Omental fat pad (tissue), 4 donors: ENCODE measurements around the gene BCDIN3D. TPM values are rescaled to one million over a fixed set of nuclear protein-coding genes. Genes with fewer than 3 reads are reported as not detected.

ENCODE experiments used
- ATAC-seq: fragments of 150-250 bp; one replicate; pipeline ENCODE4 v1.9.1; 2016; ENCODE audit warnings: mild to moderate bottlenecking, moderate library complexity; ENCODE audit not compliant: low FRiP score
- DNase-seq: peaks from one replicate; pipeline ENCODE4 v3.0.0-alpha.2; 2019; ENCODE audit warnings: low spot score
- total RNA-seq, 4 donors: library from RNA; depleted of rRNA; stranded (reverse); fragments of >200 nt; gene quantifications; one replicate each; pipeline ENCODE4 v1.1.0, GENCODE V29; 2016
- TF ChIP-seq, protein P1 (sequence below), 3 donors: fragments of 450-650 bp; IDR thresholded peaks; one replicate each; pipeline ENCODE4 v1.5.1; 2016 to 2017; ENCODE audit warnings: antibody characterized with exemption in 3 of 3, mild to moderate bottlenecking in 3 of 3, moderate library complexity in 2 of 3

The BCDIN3D gene
- total RNA-seq, 4 donors from 2014 or later = 1.9 to 3.5 (median 2.8) TPM

DNA sequence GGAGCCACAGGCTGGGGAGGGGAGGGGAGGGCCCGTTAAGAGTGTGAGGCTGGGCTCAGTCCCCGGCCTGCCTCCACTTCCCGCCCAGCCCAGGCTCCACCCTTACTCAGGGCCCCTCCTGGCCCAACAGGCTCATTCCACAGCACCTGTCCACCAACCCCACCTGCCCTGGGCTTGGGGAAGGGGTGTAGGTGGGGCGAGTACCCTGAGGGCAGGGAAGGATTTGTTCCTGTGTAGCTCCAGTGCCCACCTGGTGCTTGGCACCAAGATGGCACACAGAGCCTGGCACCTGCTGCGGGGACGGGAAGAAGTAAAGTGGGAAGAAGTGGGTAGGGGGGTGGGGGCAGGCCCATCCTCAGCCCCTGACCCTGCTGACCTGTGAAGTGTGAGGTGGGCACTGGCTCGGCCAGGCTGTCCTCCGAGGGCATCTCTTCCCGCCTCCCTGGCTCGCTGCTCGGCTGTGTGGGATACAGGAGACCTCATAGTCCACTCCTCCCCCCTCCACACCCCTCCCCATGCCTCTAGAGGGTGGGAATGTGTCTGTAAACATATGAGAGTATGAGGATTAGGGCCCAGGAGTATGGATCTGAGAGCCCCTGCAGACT, 49.8 kb downstream of the BCDIN3D start:
- ATAC-seq (no peak), DNase-seq (no peak)
- TF ChIP-seq, protein P1, sequence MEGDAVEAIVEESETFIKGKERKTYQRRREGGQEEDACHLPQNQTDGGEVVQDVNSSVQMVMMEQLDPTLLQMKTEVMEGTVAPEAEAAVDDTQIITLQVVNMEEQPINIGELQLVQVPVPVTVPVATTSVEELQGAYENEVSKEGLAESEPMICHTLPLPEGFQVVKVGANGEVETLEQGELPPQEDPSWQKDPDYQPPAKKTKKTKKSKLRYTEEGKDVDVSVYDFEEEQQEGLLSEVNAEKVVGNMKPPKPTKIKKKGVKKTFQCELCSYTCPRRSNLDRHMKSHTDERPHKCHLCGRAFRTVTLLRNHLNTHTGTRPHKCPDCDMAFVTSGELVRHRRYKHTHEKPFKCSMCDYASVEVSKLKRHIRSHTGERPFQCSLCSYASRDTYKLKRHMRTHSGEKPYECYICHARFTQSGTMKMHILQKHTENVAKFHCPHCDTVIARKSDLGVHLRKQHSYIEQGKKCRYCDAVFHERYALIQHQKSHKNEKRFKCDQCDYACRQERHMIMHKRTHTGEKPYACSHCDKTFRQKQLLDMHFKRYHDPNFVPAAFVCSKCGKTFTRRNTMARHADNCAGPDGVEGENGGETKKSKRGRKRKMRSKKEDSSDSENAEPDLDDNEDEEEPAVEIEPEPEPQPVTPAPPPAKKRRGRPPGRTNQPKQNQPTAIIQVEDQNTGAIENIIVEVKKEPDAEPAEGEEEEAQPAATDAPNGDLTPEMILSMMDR (IDR thresholded peaks at IDR 0.05) = no peak

DNA sequence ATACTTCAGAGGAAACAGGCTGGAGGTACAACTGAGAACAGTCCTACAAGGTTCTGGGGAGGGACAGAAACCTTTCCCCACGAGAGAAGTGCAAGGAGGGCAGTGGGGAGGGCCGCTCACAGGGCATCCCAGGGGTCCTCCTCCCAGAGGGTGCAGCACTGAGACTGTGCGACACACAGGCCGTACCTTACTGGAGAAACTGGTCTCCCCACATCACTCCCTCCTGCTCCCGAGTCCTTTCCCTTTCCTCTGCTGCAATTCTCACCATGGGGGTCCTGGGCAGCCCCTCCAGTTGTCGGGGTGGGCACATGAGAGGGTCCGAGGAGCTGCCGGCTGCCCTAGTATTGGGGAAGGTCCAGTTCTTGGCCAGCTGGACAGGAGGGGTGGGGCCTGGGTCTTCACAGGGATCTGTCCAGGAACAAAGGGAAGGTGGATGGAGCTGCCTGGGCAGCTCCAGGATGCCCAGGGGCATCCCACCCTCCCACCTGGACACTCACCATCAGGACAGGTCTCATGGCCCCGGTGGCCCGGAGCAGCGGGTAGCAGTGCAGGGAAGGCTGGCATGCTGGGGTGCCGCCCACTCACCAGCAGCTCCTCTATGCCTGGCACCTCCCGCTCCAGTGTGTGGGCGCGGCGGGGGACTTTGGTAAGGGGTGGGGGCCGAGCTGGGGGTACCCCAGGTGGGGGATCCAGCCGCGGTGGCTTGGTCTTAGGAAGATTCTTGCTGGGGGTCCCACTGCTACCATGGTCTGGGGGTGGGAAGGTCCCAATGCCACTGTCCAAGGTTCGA, 50.5 kb downstream of the BCDIN3D start:
- DNase-seq = no peak
- TF ChIP-seq, protein P1 (IDR thresholded peaks at IDR 0.05) = no peak

DNA sequence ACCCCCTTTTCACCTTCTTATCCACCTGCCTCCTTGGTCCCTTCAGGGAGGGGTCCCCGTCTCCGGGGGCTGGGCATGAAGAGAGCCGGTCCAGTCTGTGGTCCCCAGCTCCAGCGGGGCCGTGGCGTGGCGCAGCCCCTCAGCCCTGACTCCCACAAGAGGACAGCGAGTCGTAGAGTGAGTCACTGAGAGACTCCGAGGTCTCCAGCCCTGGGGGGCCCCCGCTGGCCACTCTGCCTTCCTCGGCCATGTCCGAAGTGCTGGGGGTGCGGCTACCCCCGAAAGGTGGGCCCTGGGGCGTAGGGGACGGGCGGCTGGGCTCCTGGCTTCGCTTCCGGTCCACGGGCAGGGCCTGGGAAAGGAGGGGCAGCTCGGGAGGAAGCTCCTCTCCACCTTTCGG, 51.2 kb downstream of the BCDIN3D start:
- DNase-seq = no peak
- no peak for ATAC-seq
- TF ChIP-seq, protein P1 (IDR thresholded peaks at IDR 0.05) = no peak

More for the DNA sequence above, 50.5 kb downstream of the BCDIN3D start:
- ATAC-seq = no peak

DNA sequence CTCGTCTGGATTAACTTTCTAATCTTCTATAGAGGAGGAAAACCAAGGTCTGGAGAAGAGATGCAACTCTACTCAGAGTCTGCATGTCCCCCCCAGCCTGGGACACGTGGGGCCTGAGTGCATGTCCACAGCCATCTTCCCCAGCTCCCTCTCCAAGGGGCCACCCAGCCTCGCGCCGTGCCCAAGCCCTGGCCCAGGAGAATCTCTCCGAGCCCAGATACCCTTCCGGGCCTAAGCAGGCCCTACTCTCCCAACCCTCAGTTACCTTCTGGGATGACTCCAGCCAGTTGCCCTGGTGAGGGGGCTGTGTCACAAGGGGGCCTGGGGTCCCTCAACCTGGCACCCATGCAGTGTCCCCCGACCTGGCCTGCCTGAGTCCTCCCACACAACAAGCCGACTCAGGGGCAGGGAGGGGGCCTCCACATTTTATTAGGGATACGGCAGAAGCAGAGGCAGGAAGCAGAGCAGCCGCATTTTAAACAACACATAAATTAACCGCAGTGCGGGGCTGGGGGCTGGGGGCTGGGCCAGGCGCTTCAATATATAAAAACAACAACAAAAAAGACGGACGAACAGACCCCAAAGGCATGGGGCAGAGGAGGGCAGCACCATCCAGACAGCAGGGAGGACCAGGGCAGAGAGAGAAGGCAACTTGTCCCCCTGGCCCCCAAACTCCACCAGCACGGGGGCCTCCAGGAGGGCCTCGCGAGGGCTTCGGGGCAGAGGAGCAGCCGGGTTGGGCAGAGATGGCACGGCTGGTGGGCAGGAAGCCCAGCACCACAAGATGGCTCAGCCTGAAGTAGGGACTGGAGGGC, 52.0 kb downstream of the BCDIN3D start:
- TF ChIP-seq, protein P1 (IDR thresholded peaks at IDR 0.05) = no peak
- ATAC-seq (no peak), DNase-seq (no peak)

DNA sequence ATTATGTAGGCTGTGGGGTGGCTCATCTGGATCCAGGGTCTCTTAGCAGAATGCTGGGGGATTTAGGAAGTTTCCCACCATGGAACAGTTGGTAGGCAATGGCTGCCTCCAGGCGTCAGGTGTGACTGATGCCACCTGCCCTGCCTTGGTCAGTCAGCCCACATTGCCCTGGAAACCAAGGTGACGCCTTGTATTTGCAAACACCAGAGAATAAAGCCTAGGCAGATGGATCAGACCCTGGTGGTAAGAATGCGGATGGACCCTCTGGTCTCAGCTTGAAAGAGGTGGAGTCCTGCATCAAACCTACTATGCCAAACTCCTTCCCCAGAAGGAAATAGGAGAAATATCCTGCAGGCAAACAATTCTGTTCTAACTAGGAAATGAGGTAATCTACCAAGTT, 52.9 kb downstream of the BCDIN3D start:
- DNase-seq = no peak
- TF ChIP-seq, protein P1 (IDR thresholded peaks at IDR 0.05) = no peak
- no peak for ATAC-seq

DNA sequence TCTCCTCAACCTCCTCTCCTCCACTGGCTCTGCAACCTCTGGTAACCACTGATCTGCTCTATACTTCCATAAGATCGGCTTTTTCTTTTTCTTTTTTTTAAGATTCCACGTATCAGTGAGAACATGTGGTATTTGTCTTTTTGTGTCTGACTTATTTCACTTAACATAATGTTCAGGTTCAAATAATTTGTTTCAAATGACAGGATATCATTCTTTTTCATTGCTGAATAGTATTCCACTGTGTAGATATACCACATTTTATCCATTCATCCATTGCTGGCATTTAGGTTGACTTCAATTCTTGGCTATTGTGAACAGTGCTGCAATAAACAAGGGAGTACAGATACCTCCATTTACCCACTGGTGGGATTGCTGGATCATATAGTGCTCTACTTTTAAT, 55.2 kb downstream of the BCDIN3D start:
- ATAC-seq (no peak), DNase-seq (no peak)
- TF ChIP-seq, protein P1 (IDR thresholded peaks at IDR 0.05) = no peak

Other genes starting within 250 kb of the BCDIN3D start
- under 1 TPM in 3 of 4 donors, not detected in 1; 0.25 to 0.84 (median 0.48) TPM for gene FAM186B, start 237.5 kb downstream of the BCDIN3D start, total RNA-seq
- gene PRPF40B, start 219.5 kb downstream of the BCDIN3D start, total RNA-seq = 10 to 100 TPM in 1 of 4 donors, 1 to 10 TPM in 3; 7.0 to 19.4 (median 9.4) TPM
- gene FMNL3, start 135.7 kb downstream of the BCDIN3D start, total RNA-seq = 10 to 100 TPM in 3 of 4 donors, 1 to 10 TPM in 1; 5.7 to 28.8 (median 22.1) TPM
- 100 to 1,000 TPM; 337 to 481 (median 397) TPM for gene TMBIM6, start 101.5 kb downstream of the BCDIN3D start, total RNA-seq
- gene NCKAP5L, start 14.7 kb downstream of the BCDIN3D start, total RNA-seq = 10 to 100 TPM; 14.2 to 20.3 (median 17.6) TPM
- 1 to 10 TPM in 3 of 4 donors, under 1 TPM in 1; 0.36 to 6.1 (median 3.1) TPM for gene FAIM2, start 60.8 kb upstream of the BCDIN3D start, total RNA-seq
- not detected for gene AQP2, start 107.6 kb upstream of the BCDIN3D start, total RNA-seq
- gene AQP5, start 118.8 kb upstream of the BCDIN3D start, total RNA-seq = not detected
- under 1 TPM in 1 of 4 donors, not detected in 3; 0.56 TPM for gene AQP6, start 129.8 kb upstream of the BCDIN3D start, total RNA-seq
- gene RACGAP1, start 182.4 kb upstream of the BCDIN3D start, total RNA-seq = 10 to 100 TPM in 2 of 4 donors, 1 to 10 TPM in 2; 5.2 to 15.3 (median 8.5) TPM
- gene ASIC1, start 214.5 kb upstream of the BCDIN3D start, total RNA-seq = 1 to 10 TPM in 3 of 4 donors, under 1 TPM in 1; 0.69 to 3.8 (median 1.4) TPM
- 10 to 100 TPM; 47.7 to 80.8 (median 57.3) TPM for gene SMARCD1, start 242.2 kb upstream of the BCDIN3D start, total RNA-seq